Activated CD4-positive, alpha-beta T cell treated with anti-CD3 and anti-CD28 coated beads, Interleukin-2, amount 50 U/mL, for 48 hours (primary cell): Measurements from ENCODE around the gene DIO3.
"Not testable (repeated sequence)": the region's sequence is repeated elsewhere in the genome, so short reads cannot be mapped to it uniquely, and the experiment has no call there.

ENCODE experiments used
- DNase-seq, 2 experiments: peaks; one replicate each; pipeline ENCODE4 v3.0.0-alpha.2; 2020

Gene DIO3

DNA sequence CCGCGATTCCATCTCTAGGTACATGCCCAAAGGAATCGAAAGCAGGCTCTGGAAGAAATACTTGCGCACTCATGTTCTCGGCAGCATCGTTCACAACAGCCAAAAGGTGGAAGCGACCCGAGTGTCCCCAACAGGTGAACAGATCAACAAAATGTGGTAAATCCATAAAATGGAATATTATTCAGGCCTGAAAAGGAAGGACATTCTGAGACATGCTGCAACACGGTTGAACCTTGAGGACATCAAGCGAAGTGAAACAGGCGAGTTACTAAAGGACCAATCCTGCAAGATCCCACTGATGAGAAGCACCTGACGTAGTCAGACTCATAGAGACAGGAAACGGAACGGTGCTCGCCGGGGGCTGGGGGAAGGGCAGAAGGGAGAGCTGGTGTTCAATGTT, 17.5 kb upstream of the DIO3 start:
- no peak for DNase-seq

DNA sequence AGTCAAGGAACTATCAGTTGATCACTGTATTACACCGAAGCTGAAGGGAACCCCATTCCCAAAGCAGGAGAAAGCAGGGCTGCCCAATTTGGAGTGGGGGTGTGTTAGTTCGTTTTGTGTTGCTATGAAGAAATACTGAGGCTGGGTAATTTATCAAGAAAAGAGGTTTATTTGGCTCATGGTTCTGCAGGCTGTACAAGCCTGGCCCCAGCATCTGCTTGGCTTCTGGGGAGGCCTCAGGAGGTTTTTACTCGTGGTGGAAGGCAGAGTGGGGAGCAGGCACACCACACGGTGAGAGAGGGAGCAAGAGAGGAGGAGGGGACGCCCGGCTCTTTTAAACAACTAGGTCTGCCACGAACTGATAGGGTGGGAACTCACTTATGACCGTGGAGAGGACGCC, 16.7 kb upstream of the DIO3 start:
- no peak for DNase-seq

DNA sequence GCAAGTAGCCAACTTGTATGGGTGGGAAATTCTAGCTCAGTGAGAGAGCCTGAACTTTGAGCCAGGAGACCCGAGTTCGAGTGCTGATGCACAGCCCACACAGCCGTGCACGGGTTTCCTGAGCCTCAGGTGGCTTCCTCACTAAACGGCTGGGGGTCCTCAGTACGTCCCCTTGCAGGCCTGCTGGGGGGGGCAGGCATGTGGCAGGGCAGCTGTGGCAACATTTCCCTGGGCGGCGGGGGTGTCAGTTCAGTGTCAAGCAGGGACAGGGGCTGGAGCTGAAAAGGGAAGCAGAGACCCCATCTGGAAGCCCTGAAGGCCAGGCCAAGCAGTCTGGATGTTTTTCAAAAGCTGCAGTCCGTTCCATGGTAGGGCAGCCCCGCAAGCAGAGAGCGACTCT, 14.6 kb upstream of the DIO3 start:
- DNase-seq, result no peak

DNA sequence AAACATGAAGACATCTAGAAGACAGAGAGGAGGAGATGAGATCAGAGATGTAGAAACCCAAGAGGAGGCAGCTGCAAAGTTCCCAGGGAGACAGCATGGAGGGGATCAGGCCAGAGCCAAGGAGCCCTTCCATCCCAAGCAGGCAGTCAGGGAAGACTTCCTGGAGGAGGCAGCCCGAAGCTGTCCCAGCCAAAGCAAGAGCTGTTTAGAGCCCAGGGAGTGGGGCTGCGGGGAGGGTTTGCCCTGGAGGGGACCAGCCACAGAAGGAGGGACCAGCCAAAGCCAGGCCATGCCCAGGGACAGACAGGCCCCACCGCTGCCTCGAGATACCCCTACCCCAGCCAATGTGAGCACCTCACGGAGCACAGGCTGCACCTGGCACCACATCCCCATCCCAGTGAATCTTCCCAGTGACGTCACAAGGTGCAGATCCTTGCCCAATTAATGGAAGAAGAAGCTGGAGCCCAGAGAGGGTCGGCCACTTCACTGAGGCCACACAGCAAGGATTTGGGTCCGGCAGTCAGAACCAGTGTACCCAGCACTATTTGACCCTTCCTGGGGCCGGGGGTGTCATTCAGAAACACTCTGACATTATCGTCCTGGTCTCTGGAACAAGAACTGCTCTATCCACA, 14.1 kb upstream of the DIO3 start:
- no peak for DNase-seq

DNA sequence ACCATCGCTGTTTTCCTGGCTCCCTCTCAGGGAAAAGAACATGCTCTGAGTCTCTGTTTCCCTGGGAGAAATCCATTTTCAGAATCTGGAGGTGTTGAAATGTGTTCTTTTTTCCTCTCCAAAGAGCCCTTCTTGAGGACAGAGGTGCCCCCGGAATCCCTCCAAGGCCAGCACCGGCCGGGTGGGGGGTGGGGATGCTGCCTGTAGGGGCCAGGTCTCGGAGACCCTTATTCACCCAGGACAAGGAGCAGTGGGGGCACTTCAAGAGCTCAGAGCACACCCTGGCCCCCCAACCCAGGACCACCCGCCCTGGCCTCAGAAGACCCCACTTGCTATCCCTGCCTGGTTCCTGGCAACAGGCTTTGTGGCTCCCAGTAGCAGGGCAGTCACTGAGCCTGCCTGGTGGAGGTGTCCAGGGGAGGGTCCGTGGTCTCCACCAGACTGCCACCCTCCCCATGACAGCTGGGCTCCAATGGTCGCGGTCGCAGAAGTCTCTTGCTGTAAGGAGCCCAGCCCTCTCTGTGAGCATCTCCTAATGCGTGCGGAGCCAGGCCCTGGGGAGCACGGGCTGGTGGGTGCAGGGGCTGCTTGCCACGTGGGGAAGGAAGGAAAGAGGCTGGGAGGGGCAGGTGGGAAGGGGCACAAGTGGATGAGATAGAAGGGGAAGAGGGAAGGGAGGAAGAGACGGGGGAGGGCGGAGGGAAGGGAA, 13.2 kb upstream of the DIO3 start:
- DNase-seq, result no peak

DNA sequence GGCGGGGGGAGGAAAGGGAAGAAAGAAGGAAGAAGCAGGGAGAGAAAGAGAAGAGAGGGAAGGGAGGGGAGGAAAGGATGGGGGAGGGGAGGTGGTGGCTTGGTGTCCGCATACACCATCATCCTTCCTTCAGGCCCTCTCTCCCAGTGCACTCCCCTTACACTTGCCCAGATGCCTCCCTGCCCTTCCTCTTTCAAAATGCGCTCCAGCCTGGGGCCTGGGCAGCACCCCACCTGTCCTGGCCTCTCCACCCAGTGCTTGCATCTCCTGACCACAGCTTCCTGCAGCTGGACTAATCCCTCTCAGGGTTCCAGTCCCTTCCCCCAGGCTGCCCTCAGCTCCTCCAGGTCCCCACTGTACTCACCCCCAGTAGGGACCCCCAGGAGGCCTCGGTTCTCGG, 12.6 kb upstream of the DIO3 start:
- no peak for DNase-seq

DNA sequence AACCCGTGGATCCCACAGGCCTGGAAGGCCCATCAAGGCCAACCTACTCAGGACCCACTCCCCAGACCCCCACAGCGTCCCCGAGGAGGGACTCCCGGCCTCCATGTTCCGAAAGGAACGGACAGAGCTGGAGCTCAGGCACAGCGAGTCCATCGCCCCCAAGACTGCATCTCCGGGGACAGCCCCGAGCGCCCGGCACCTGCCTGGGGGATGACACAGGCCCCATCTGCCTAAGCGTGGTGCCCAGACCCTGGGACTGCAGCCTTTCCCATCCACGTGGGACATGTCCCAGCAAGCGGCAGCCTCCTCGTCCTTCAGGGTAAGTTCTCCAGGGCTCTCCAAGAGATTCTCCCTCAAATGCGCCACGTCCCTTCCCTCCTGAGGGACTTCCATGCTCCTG, 12.1 kb upstream of the DIO3 start:
- DNase-seq, result no peak

DNA sequence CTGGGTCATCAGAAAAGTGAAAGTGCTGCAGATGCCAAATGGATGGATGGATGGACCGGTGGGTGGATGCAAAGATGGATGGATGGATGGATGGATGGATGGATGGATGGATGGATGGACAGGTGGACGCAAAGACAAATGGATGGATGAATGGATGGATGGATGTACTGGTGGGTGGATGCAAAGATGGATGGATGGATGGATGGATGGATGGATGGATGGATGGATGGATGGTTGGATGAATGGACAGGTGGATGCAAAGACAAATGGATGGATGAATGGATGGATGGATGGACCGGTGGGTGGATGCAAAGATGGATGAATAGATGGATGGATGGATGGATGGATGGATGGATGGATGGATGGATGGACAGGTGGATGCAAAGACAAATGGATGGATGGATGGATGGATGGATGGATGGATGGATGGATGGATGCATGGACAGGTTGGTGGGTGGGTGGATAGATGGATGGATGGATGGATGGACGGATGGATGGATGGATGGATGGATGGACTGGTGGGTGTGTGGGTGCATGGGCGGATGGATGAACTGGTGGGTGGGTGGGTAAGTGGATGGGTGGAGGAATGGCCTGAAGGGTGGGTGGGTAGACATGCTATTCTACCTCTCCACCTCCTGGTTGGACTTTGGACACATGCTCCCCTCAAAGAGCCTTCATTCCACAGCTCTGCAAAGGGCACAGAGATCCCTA, 10.9 kb upstream of the DIO3 start:
- DNase-seq, result not testable (repeated sequence)

DNA sequence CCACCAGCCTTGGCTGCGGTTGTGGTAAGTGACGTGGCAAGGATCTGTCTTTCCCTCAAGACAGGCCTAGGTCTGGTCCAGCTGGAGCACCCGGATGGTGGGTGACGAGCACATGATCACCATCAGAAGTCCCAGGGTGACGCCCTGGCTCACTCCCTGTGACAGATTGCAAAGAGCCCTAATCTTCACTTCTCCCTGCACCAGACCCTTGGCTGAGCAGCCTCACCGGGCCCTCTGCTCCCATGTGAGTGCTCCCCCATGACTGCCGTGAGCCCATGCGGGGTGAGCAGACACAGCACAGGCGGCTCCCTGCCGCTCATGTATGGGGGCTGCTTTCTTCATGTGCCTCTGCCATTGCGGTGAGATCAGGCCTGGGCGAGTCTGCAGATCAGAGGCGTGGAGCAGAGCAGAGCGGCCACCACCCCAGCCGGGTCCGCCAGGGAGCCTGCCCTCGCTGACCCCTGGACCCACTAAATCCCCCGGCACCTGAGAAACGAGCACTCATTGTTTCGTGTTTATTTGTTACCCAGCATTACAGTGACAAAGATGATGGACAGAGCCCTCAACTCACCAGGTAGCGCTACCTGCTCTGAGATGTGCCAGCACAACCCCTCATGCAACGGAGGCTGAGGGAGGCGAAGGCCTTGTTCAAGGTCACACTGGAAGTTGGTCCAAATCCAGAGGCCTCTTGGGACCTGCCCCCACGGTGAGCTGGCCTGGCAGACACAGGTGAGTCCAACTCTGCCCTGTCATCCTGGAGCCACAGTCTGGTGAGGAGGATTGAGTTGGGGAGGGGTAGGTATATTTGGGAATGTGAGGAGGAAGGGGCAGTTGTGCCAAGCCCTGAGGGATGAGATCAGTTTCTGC, 9.3 kb upstream of the DIO3 start:
- DNase-seq, result no peak

DNA sequence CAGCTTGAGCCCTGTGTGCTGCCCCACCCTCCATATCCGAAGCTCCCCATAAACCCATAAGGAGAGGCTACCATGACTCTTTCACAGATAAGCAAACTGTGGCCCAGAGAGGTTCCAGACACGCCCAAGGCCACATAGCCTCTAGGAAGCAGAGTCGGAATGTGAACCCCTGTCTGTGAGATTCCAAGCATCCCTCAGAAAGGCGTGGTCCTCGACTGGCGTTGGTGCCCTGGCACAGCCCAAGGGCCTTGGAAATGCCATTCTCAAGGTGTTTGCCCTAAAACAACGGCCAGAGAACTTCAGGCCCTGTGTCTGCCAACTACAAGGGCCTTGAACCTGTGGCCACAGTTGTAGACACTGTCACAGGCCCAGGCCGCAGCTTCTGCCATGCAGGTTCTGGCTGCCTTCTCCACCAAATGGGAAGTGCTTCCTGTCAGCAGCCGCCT, 8.5 kb upstream of the DIO3 start:
- DNase-seq, result no peak

DNA sequence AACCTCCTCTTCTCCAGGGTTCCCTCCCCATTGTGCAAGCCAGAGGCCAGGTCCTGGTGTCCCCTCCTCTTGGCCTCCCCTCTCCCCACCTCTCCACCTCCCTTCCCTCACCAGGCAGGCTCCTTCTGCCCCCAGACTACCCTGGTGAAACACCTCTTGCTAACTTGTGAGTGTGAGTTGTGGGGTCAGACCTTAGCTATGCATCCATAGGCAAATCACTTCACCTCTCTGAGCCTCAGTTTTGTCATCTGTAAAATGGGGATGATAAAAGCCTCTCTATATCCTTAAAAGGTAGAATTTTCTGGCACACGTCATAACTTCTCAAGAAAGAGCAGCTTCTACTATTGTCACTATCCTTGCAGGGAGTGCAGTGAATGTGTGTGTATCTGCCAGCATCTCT, 7.9 kb upstream of the DIO3 start:
- no peak for DNase-seq

DNA sequence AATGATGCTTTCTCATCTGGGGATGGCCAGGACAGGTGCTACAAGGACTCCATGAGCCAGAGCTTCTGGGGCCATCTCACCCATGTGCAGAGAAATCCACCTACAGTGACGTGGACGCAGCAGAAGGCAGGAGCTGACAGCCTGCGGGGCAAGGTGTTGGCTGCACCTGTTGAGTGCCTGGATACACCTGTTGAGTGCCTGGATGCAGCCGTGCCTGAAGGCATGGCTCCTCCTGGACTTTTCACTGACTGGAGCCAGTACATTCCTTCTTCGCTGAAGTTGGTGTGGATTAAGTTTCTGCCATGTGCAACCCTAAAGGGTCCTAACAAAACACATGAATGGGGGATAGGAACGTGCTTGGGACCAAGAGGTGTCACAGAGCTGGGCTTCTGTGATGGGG, 7.4 kb upstream of the DIO3 start:
- no peak for DNase-seq

DNA sequence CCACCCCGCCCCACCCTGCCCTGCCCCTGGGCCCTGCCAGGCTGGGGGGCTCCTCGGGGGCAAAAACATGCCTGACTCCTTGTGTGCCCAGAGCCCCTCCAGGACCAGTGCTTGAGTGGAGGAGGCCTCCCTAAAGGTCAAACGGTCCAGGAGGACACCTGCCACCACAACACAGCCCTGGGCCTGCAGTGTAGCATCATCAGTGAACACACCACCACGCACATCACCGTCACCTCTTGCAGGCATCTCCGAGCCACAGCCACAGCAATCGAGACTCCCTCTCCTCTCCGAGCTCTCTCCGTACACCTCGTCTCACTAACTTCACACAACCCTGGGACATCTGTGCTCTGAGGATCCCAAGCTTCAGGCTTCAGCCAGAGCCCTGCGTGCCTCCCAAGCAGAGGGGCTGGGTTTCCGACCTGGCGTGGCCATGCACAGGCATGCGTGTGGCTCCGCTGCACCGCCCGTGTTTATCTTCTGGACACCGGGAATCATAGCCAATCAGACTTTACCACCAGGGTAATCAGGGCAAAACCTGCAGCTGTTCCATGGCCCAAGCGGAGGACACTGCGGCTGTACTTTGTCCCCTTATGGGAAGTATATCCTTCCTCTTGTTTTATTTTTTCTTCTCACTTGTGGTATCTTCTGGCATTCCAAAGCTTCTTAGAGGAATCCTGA, 6.2 kb upstream of the DIO3 start:
- no peak for DNase-seq

DNA sequence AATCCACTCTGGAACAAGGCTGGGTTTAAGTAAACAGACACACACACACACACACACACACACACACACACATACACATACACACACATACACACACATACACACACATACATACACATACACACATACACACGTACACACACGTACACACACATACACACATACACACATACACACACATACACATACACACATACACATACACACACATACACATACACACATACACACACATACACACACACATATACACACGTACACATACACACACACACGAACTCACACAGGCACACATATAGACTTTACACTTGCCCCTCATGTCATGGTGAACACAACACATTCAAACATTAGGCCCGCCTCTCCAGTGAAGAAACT, 5.6 kb upstream of the DIO3 start:
- DNase-seq, result not testable (repeated sequence)

DNA sequence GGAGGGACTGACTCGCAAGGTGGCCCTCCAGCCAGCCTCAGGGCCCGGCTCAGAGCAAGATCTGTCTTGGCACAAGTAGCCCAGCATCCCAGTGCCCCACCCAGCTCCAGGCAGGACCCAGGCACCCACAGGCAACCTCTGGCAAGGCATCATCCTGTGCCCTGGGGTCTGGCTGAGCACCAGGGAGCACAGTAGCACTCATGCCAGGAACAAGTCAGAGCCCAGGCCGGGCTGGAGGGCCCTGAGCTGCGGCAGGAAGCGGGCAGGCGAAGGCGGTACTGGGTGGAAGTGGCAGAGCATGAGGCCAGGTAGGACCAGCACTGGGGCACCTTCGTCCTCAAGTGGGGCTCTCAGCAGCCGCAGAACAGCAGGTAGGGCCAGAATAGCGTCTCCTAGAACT, 5.2 kb upstream of the DIO3 start:
- no peak for DNase-seq

DNA sequence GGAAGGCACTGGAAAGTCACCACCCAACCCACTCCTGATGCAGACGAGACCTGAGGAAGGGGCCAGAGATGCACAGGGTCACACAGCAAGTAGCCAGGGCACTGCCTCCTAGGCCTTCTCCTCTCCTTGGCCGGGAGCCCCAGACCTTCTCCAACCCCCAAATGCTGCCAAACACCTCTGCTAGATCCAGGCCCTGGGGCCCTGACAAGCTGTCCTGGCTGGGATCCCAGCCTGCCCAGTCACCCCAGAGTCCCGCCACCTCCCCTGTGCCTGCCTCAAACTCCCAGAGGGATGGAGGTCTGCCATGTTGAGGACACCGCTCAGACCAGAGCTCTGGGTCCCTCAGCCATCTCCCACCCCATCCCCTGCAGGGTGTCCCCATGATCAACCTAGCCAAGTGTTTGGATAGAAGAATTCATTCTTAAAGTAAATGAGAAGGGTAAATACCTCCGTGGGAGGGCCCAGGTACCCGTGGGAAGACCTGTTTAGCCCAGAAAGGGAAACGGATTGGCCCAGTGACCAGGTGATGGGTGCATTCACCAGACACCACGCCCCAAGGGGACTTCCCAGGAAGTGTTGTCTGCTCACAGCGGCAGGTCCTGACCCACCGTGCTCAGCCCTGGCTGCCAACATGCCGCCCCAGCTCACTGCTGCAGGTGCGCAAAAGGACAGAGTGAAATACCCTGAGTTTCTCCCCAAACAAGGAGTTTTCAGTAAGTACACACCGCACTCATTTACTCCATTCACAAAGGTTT, 4.6 kb upstream of the DIO3 start:
- DNase-seq, result no peak

DNA sequence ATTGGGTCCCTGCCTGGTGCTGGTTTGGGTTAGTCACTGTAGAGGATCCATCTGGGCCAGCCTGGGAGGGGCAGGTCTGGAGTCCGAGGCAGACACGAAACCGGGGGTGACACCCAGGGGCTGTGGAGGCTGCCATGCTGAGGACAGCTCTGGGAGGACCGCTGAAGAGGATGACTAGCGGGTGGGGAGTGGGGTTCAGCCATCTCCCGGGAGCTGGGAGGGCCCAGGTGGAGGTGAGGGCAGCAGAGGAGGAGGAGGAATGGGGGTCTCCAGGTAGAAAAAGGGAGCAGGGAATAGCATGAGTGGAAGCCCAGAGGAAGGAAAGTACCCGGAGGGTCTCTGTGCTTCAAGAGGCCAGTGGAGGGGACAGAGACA, 4.0 kb upstream of the DIO3 start:
- no peak for DNase-seq

DNA sequence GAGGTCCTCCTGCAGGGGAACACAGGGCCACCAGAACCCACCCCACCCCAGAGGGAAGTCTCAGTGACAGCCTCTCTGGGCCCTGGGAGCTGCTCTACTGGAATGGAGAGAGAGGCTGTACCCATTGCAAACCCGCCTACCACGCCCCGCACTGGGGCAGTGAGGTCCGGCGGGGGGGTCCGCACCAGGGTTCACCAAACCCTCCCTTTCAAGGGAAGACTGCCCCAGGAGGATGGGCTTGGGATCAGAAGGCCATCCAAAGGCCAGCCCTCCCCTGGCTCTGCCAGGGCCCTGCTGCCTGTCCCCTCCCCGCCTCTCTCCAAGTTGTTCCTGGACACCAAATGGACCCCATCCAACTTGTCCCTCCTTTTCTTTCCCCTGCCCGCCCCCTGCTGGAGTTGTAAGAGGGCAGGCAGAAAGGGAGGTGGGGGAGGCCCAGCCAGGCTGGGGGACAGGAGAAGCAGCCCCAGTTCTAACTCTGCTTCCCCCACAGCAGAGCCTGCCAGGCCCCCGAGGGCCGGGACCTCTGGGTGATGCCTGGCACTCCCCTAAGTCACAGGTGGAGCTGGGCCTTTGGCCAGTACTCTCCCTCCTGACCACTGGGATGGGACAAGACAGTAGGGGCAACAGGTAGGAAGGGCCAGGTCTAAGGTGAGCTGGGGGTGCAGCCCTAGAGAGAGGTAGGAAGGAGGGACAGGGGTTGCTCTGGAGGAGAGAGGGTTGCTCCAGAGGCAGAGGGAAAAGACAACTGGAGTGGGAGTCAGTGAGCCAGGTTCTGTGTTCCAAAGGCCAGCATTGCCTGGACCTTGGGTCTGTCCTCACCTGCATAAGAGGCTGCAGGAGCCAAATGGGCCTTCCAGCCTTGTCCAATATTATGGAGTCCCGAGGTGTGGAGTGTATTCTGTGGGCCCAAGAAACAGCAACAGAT, 3.2 kb upstream of the DIO3 start:
- DNase-seq, result no peak

DNA sequence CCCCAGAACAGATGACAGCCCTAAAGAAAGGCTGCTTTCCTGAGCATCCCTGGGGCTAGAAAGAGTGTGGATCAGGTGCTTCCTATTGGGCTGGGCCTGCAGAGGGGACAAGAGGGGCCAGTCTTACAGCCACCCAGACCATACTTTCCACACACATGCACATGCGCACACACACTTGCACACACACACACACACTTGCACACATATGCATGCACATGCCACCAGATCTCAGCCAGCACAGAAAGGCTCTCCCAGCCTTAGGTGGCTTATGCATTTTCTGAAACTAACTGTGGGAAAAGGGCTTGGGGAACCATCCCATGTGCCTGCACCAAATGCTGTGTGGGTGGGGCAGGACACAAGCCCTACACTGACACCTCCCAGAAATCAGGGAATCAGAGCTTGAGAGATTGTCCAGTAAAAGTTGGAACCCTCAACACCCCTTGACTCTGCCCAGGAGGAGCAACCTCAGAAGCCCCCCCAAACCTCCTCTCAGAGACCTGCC, 2.5 kb upstream of the DIO3 start:
- no peak for DNase-seq

DNA sequence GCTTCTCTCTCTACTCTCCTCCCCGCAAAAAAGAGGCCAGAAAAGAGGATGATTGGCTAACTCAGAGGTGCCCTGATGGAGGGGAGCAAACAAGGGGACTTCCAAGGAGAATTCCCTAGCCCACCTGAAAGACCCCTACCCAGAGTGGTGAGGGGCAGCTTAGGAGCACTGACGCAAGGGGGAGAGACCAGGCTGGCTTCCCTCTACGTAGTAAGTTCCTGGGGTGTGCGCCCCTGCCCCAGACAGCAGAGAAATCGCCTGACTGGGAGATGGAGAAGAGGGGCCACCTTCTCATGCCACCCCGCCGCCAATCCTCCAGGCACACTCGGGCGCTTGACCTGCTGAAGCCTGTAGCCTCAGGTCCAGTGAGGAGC, 2.1 kb upstream of the DIO3 start:
- no peak for DNase-seq
